ENCODE data around the gene SYTL1.

SYTL1 gene

DNA sequence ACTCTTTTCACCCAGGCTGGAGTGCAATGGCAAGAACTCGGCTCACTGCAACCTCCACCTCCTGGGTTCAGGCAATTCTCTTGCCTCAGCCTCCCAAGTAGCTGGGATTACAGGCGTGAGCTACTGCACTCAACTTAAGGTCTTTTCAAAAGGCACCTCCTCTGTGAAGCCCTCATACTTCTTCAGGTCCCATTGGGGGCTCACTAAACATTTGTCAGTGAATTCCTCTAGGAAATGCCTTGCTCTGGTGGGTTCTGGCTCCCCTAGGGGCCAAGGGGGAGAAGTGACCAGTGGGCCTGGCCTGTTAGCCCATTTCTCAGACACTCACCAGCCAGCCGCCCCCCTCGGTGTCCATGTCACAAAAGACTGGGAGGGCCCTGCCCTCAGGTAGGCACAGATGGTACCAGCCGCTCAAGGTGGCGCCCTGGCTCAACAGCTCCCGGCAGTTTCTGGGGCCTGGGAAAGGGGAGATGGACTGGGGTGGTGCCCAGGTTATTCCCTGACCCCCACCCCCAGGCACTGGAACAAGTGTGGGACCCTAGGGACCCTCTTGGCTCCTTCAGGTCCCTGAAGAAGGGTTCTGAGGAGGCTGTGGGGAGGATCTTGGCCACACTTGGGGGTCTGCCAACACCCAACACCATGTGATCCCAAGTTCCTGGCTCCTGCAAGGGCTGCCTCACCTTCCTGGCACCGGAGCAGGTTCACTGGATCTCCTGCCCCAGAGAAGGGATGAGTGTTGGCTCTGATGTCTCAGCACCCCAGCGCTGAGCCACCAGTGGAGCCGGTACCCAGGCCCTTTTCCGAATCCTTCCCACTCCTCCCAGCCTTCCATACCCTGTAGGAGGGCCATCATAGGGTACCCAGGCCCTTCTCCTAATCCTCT lies 31.2 kb downstream of the SYTL1 start:
- intact Hi-C loops (cut with DNase I; ENCODE audit: low total_unique reads): no loop called here
- Histone ChIP-seq H3K9me3 (no peaks in the 10 kb centered on the region), H3K4me1 (peaks cover 0 to 24% (median 1%) of the 10 kb centered on the region in 4 donors), H3K36me3 (no peaks in the 10 kb centered on the region), H3K27me3 (no peaks in the 10 kb centered on the region), H3K4me3 (no peak overlapping the region), H3K27ac (no peak overlapping the region)
- TF ChIP-seq, protein P1, sequence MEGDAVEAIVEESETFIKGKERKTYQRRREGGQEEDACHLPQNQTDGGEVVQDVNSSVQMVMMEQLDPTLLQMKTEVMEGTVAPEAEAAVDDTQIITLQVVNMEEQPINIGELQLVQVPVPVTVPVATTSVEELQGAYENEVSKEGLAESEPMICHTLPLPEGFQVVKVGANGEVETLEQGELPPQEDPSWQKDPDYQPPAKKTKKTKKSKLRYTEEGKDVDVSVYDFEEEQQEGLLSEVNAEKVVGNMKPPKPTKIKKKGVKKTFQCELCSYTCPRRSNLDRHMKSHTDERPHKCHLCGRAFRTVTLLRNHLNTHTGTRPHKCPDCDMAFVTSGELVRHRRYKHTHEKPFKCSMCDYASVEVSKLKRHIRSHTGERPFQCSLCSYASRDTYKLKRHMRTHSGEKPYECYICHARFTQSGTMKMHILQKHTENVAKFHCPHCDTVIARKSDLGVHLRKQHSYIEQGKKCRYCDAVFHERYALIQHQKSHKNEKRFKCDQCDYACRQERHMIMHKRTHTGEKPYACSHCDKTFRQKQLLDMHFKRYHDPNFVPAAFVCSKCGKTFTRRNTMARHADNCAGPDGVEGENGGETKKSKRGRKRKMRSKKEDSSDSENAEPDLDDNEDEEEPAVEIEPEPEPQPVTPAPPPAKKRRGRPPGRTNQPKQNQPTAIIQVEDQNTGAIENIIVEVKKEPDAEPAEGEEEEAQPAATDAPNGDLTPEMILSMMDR (IDR thresholded peaks at IDR 0.05): no peak
- DNase-seq: no peak

DNA sequence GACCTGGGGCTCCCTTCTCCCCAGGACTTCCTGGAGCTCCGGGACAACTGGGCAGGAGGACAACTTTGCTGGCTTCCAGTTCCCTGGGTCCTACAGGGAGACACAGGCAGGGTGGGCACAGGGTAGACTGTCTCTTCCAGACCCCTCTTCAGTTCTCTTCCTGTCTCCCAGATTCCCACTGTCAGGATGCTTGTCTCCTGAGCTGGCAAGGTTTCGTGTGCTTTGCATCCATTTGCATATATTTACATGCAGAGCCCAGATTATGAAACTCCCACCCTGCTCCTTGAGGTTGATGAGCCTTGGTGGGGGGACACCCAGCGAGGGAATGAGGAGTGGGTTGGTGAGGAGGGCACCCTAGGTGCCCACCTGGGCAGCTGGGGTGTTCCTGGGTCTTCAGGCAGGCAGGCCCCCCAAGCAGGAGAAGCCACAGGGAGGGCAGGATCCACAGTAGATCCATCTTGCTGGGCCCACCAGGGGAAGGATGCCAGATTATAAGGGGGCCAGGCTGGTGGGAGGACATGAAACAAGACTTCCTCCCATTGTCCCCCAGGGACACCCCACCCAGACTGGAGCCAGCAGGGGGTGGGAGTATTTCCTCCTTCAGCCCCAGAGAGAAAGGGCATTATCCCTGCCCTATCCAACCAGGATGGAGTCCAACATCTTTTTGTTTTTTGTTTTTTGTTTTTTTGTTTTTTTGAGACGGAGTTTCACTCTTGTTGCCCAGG lies 32.7 kb downstream of the SYTL1 start, which contains the start of gene FCN3:
FCN3 (minus strand) TSS at position 463 of the 725 bp plus-strand sequence; CDS start at position 457, 6 bp downstream.
- TF ChIP-seq, protein P1 (IDR thresholded peaks at IDR 0.05): no peak
- Histone ChIP-seq H3K9me3 (no peaks in the 10 kb centered on the region), H3K36me3 (no peaks in the 10 kb centered on the region), H3K27ac (no peak within 1 kb of the TSS), H3K27me3 (no peaks in the 10 kb centered on the region), H3K4me3 (no peak within 1 kb of the TSS), H3K4me1 (peaks cover 0 to 21% (median 0%) of the 10 kb centered on the region in 4 donors)
- DNase-seq: no peak
- intact Hi-C loops (cut with DNase I; ENCODE audit: low total_unique reads): no loop called here

DNA sequence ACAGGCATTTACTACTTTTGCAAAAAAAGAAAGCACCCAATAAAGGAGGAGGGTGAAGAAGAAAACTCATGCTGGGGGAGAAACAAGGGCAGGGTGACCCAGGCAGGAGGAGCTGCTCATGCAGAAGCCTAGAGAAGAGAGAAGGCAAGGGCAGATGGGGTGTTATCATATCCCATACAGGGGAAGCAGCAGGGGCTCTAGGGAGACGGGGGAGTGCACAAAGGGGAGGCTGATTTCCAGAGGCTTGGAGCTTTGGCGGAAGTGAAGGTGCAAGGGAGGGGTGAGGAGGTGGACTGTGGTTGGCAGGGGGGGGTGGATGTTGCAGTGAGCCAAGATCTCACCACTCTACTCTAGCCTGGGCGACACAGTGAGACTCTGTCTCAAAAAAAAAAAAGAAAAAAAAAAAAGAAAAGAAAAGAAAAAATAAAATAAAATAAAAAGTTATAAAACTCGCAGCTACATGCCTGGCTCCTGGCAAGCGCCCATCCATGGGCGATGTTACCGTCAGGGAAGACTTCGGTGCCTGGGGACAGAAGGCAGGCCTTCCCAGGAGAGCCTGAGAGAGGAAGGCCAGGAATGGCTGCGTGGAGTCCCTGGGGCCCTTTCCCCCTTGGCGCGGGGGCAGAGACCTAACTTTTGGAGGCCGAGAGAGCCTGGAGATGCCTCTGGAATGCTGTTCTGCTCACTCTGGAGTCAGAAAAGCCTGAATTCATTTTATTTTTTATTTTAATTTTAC lies 36.1 kb downstream of the SYTL1 start:
- peak overlapping the region in 1 of 2 donors; percentile 27 for H3K27ac ChIP-seq
- H3K4me1 ChIP-seq: peaks cover 0 to 36% (median under 1%) of the 10 kb centered on the region in 4 donors

DNA sequence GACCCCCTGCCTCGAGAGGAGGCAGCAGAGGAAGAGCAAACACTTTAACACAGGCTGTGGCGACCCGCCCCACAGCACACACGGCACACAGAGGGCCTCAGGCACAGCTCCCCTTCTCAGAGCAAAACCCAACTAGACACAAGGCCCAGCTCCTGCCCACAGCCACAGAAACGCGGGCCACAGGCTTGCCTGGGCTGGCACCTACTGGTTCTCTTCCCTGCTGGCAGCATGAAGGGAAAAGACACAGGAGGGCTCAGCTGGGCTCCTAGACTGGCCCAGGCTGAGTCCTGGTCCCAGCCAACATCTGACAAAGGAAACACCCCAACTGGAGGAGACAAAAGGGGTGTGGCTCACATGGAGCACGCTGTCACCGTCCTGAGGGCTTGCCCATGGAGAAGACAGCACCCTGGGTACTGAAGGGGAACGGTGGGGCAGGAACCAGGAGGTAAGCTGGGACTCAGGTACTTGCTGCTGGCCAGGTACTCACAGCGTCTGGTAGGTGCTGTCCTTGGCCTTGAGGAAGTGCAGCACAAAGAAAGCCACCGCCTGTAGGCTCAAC lies 37.8 kb downstream of the SYTL1 start:
- Histone ChIP-seq H3K4me1 (peaks cover 0 to 35% (median 2%) of the 10 kb centered on the region in 4 donors), H3K4me3 (no peak overlapping the region), H3K36me3 (no peaks in the 10 kb centered on the region), H3K9me3 (no peaks in the 10 kb centered on the region), H3K27ac (no peak overlapping the region), H3K27me3 (peaks cover 0 to 16% of the 10 kb centered on the region in 2 donors)
- no peak for DNase-seq
- intact Hi-C loops (cut with DNase I; ENCODE audit: low total_unique reads): loop anchor here (10.0 kb wide), 1 partner anchor 275 kb away; no protein-coding TSS in a partner anchor
- TF ChIP-seq, protein P1 (IDR thresholded peaks at IDR 0.05): no peak

More for the DNA sequence above, 36.1 kb downstream of the SYTL1 start:
- H3K27me3 ChIP-seq: peaks cover 0 to 7% of the 10 kb centered on the region in 2 donors
- H3K36me3 ChIP-seq: no peaks in the 10 kb centered on the region
- H3K4me3 ChIP-seq: no peak overlapping the region
- H3K9me3 ChIP-seq: no peaks in the 10 kb centered on the region
- DNase-seq: no peak
- intact Hi-C loops (cut with DNase I; ENCODE audit: low total_unique reads): no loop called here
- TF ChIP-seq, protein P1 (IDR thresholded peaks at IDR 0.05): no peak

DNA sequence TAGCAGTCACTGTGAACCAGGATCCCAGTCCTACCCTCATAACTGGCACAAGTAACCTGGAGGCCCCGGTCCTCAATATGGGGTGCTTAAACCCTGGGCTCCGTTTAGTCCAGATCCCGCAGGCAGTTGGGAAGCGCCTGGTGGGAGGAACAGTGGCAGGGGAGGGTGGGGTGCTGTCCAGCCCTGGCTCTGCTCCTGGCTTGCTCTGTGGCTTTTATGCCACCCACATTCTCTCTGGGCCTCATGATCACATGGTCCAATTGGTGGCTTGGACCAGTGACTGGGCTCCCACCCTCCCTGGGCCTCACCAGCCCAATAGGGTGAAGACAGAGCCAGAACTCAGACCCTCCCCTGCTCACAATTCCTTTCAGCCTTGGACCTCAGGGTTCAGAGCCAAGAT lies 38.4 kb downstream of the SYTL1 start:
- intact Hi-C loops (cut with DNase I; ENCODE audit: low total_unique reads): loop anchor here (10.0 kb wide), 1 partner anchor 275 kb away; no protein-coding TSS in a partner anchor
- H3K4me3 ChIP-seq: no peak overlapping the region
- no peak for DNase-seq
- no peak overlapping the region for H3K27ac ChIP-seq
- H3K4me1 ChIP-seq: peaks cover 0 to 35% (median 2%) of the 10 kb centered on the region in 4 donors
- no peaks in the 10 kb centered on the region for H3K9me3 ChIP-seq
- H3K27me3 ChIP-seq: peaks cover 0 to 16% of the 10 kb centered on the region in 2 donors
- TF ChIP-seq, protein P1 (IDR thresholded peaks at IDR 0.05): no peak
- no peaks in the 10 kb centered on the region for H3K36me3 ChIP-seq
